HepG2 (cell line): ENCODE results near the gene ASNS.

Source experiments
- CBFB ChIP-seq: sonication (generic); formaldehyde crosslinking; IDR thresholded peaks from 2 replicates; pipeline ENCODE4 v1.4.0; 2020; ENCODE audit warnings: missing genetic modification reagents
- CENPBD1 ChIP-seq: sonication (generic); formaldehyde crosslinking; IDR thresholded peaks from 2 replicates; pipeline ENCODE4 v1.8.0; 2022; ENCODE audit warnings: missing genetic modification reagents, low read depth, mild to moderate bottlenecking, borderline replicate concordance
- CTCF ChIP-seq: sonication (generic); formaldehyde crosslinking; IDR thresholded peaks from 2 replicates; pipeline ENCODE4 v1.5.0; 2020; ENCODE audit warnings: mild to moderate bottlenecking, missing genetic modification reagents, moderate library complexity
- EP300 ChIP-seq, 3 experiments: sonication (generic) in 1 of 3; formaldehyde crosslinking in 1 of 3; IDR thresholded peaks; 2 replicates each; pipeline versions ENCODE4 v1.5.1 to v1.6.1; 2011 to 2020; ENCODE audit warnings: low read depth in 2 of 3, low read length in 2 of 3, borderline replicate concordance in 1 of 3, improper control_type of control experiment in 1 of 3, mild to moderate bottlenecking in 1 of 3, missing genetic modification reagents in 1 of 3, moderate library complexity in 1 of 3
- FOXA1 ChIP-seq, 2 experiments: fragments of 450-650 bp in 1 of 2; sonication (generic) in 1 of 2; formaldehyde crosslinking in 1 of 2; IDR thresholded peaks; 2 replicates each; pipeline versions ENCODE4 v1.4.0 to v1.6.1; 2016 to 2020; ENCODE audit warnings: missing genetic modification reagents in 1 of 2
- FOXM1 ChIP-seq: sonication (generic); formaldehyde crosslinking; IDR thresholded peaks from 2 replicates; pipeline ENCODE4 v1.5.0; 2020; ENCODE audit warnings: missing genetic modification reagents
- KLF9 ChIP-seq: IDR thresholded peaks from 2 replicates; pipeline ENCODE4 v1.6.1; 2016; ENCODE audit warnings: low read depth
- NFATC3 ChIP-seq: sonication (generic); formaldehyde crosslinking; IDR thresholded peaks from 2 replicates; pipeline ENCODE4 v1.5.1; 2020; ENCODE audit warnings: mild to moderate bottlenecking, missing genetic modification reagents
- POLR2A ChIP-seq, 2 experiments: IDR thresholded peaks; 2 replicates each; pipeline ENCODE4 v1.6.1; 2011; ENCODE audit warnings: low read depth in 2 of 2, low read length in 2 of 2, mild to moderate bottlenecking in 1 of 2, moderate library complexity in 1 of 2; ENCODE audit not compliant: insufficient read depth in 1 of 2
- U2AF1 ChIP-seq: fragments of 200-400 bp; formaldehyde crosslinking; optimal IDR thresholded peaks from 2 replicates; pipeline ENCODE3; 2017; ENCODE audit warnings: mild to moderate bottlenecking, low read depth, low read length
- ZNF256 ChIP-seq: sonication (generic); formaldehyde crosslinking; conservative IDR thresholded peaks from 2 replicates; pipeline ENCODE4 v1.4.0; 2020; ENCODE audit warnings: missing genetic modification reagents
- ZNF639 ChIP-seq: conservative IDR thresholded peaks from 2 replicates; pipeline ENCODE4 v1.6.1; 2018; ENCODE audit warnings: missing genetic modification reagents

GRCh38 chr7:97835296-97836138, 36.7 kb downstream of the ASNS start:
- TF ChIP-seq POLR2A (IDR thresholded peaks at IDR 0.05; ENCODE audit: insufficient read depth in 1 of 2, low read depth in 2 of 2, low read length in 2 of 2) (no peak), FOXA1 (IDR thresholded peaks at IDR 0.05) (no peak), FOXA1 (CRISPR knock-in tag; IDR thresholded peaks at IDR 0.05) (0 out of 2 replicates have a peak, but pooled peaks have one; percentile 19), CENPBD1 (CRISPR knock-in tag) (no peak), KLF9 (no peak), CTCF (CRISPR knock-in tag) (peak; percentile 77), EP300 (IDR thresholded peaks at IDR 0.05; ENCODE audit: low read depth in 2 of 2, low read length in 2 of 2) (no peak), EP300 (CRISPR knock-in tag; IDR thresholded peaks at IDR 0.05; ENCODE audit: borderline replicate concordance) (no peak), ZNF256 (no peak), FOXM1 (CRISPR knock-in tag) (no peak), NFATC3 (CRISPR knock-in tag) (no peak), CBFB (CRISPR knock-in tag) (no peak), ZNF639 (CRISPR knock-in tag) (no peak), U2AF1 (no peak)
